SK-N-MC (cell line): ENCODE results near the gene MAGI2.

Experiments
- EZH2 ChIP-seq: fragments of 200-600 bp; sonication (generic); IDR thresholded peaks from one replicate; pipeline ENCODE4 v1.6.1; 2017; ENCODE audit warnings: antibody characterized with exemption
- POLR2AphosphoS5 ChIP-seq: IDR thresholded peaks from 2 replicates; pipeline ENCODE4 v1.6.1; 2012; ENCODE audit warnings: mild to moderate bottlenecking, low read depth, low read length, borderline replicate concordance

DNA sequence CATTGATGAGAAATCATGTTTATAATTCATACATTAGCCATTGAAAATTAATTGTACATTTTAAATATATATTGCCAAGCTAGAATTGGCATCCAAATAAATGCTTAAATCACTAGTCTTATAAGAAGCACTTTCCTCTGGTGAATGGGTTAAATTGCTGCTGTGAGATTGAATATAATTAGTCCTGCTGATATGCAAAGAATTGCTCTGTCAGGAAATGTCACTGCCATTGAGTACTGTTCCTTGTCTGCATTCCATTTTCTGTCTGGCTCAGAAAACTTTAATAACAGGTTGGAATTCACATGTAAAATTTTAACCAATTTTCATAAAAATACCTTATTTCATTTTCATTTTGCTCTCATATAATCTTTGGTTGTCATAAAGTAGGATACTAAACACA, 589.1 kb downstream of the MAGI2 start:
- TF ChIP-seq POLR2AphosphoS5 (no peak), EZH2 (no peak)
